T-helper 2 cell treated with Interferon-gamma antibody and Interleukin-4, amounts not matched to agents 100 ng/mL and 5 ng/mL, for 36 hours (primary cell): ENCODE results near the gene SIM1. TPM values are rescaled to one million over a fixed set of nuclear protein-coding genes. Genes with fewer than 3 reads are reported as not detected.
"Not testable (repeated sequence)": the region's sequence is repeated elsewhere in the genome, so short reads cannot be mapped to it uniquely, and the experiment has no call there.

Source experiments
- intact Hi-C: fragments of 100-400 bp; cut with micrococcal nuclease; formaldehyde crosslinking; loops from one replicate; pipeline ENCODE4 v1.15.1; 2023
- total RNA-seq: library from RNA; stranded (reverse); gene quantifications from 2 replicates; pipeline ENCODE4 v1.2.3, GENCODE V29; 2022

The SIM1 gene
- total RNA-seq, 1 donor from 2014 or later = 0.07 TPM

DNA sequence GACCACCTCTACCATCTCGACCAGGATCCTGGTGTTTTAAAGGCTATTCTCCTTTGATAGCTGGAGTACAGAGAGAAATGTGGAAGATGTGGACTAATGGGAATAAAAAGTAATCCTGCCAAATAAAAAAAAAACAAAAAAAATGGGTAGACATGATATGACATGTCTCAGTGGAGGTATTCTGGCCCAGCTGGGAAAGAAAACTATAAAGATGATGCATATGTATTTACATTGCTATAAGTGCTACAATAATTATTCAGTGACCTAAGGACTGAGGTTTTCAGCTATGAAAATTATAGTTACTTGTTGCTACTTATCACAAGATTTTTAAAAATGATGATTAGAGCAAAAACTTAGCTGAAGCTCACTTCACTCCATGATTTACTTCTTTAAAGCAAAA lies 101.1 kb downstream of the SIM1 start:
- intact Hi-C loops = no loop called here

- intact Hi-C loops = not testable (repeated sequence)
Observed at GRCh38 chr6:100354736-100355641, 109.7 kb downstream of the SIM1 start.

- intact Hi-C loops = no loop called here
Observed at GRCh38 chr6:100353276-100354015, 111.3 kb downstream of the SIM1 start.

- intact Hi-C loops = no loop called here
Observed at GRCh38 chr6:100350139-100350538, 114.6 kb downstream of the SIM1 start.

- intact Hi-C loops = no loop called here
Observed at GRCh38 chr6:100349366-100349765, 115.4 kb downstream of the SIM1 start.

DNA sequence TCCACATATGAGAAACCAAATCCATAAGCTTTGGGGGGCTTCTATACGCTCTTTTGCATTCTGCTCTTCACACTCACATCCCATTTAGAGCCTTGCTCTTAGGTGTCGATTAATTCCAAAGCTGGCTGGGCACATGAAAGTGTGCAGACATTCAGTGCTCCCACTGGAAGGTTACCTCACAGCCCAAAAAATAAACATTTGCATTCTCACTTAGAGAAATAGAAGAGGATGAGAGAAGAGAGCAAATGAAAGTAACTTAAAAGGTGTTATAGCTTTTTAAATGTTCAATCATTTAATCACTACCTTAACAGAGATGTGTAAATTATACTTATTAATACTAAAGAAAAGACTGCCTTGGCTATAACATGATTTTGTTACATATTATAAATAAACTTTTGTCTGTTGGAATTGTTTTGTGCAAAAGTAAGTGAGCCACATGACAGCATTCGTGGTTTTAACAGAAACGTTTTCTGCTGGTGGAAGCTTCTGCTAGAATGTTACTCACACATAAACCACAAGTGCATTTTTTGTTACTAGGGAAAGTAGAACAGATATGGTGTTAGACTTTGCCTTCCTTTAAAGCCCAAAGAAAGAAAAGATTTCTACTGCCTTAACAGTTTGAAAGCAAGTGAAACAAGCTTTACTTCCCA lies 116.7 kb downstream of the SIM1 start:
- intact Hi-C loops = no loop called here

DNA sequence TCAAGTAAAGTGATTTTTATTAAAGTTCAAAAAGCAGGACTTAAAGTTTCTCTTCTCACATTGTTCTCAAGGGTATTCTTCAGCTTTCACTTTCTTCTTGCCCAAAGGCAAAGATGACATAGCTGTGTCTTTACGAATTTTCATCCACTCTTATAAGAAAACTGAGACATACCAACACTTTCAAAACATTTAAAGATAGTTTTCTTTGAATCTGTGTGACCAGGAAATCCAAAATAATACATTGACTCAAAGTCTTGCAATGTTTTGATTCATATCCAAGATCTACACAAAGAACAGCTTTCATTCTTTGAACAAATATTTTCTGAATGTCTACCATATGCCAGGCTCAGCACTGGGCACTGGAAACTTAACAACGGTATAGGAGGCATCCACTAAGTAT lies 117.9 kb downstream of the SIM1 start:
- intact Hi-C loops = no loop called here

- intact Hi-C loops = no loop called here
Observed at GRCh38 chr6:100346203-100346602, 118.5 kb downstream of the SIM1 start.

GRCh38 chr6:100344761-100345160 lies 120.0 kb downstream of the SIM1 start:
- intact Hi-C loops = no loop called here

DNA sequence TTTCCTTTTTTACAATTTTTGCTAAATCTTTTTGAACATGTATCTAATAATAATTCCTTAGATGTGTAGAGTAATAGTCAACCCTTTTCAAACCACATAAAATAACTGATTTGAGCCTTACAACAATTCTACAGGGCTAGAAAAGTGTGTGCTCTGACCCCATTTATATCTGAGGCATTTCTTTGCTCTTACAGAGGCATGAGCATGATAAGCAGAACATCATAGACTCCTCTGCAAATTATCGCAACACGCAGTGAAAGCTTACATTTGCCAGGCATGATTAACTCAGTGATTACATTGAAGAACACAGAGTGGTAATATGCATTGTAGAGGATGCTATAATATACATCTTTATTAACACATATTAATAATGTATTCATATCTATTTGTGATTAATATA lies 120.4 kb downstream of the SIM1 start:
- intact Hi-C loops = no loop called here

- intact Hi-C loops = no loop called here
Observed at GRCh38 chr6:100343316-100344077, 121.2 kb downstream of the SIM1 start.

DNA sequence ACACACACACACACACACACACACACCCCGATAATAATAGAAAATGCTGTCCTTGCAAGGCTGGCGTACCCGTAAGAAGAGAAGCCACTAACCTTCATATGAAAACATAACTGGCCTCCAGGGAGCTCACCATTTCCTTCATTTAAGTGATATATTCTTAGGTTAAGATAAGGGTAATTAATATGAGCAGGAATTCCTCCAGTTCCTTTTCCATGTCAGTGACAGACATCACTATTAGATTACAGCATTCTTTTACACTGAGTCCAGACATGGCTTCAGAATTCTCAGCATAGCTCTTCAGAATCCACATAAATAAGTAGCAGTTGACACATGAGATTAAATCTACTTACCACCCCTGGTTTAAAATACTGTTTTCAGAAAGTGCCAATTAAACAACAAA lies 121.9 kb downstream of the SIM1 start:
- intact Hi-C loops = no loop called here

DNA sequence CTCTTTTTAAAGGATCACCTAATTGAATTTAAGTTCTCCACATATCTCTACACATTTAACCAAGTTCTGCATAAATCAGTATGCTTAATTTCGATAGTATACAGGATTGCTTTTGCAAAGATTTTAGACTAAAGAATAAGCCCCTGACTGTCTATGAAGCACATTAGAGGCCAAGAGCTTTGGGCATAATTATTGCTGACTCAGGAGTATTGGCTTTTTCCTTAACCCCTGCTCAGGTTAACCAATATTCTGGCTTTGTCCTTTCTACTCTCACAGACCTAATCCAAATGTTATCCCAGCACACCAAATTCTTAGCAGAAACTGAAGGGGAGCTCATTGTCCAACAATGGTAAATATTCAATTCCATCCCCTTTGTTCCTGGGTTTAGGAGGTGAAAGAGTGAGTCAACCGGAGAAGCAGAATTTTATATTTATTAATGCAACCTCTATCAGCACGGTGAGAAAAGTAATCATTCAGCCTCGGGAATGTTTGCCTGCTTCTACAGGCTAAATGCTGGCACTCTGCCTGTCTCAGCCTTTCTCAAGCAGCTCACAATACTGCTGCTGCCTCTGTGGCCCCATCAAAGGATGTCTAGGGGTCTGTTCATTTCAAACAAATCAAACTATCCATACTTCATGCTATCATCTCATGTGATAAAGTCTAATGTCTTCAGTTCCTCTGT lies 125.0 kb downstream of the SIM1 start:
- intact Hi-C loops = no loop called here

DNA sequence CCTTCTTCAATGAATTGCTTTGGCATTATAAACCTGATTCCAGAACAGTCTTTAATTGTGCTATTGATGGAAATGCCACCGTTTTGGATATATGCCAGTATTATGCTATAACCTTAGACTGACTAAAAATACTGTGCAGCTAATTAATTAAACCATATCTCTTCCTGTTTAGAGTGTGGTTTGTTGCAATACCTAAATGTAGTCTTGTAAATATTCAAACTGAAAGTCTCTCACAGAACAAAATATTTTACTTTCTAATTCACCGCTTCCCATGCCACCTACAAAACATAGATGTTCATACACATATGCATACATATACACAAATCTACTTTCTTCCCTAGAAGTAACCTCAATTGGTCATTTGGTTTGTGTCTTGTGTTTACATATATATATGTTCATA lies 126.6 kb downstream of the SIM1 start:
- intact Hi-C loops = no loop called here

DNA sequence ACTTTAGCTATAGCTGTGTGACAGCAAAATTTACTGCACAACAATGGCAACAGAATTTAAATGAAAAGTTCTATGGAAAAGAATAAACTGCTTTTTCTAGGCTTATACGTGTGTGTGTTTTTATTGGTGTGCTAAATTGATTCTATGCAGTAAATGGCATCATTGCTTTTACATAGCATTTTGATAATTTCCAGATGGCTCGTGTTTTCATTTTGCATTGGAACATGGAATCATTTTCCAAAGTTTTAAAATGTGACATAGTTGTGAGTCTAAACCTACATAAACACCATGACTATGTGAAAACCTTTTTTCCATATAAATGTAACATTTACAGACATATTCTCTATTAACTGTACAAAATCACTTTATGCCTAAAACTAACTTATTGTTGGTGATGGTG lies 127.8 kb downstream of the SIM1 start:
- intact Hi-C loops = no loop called here

DNA sequence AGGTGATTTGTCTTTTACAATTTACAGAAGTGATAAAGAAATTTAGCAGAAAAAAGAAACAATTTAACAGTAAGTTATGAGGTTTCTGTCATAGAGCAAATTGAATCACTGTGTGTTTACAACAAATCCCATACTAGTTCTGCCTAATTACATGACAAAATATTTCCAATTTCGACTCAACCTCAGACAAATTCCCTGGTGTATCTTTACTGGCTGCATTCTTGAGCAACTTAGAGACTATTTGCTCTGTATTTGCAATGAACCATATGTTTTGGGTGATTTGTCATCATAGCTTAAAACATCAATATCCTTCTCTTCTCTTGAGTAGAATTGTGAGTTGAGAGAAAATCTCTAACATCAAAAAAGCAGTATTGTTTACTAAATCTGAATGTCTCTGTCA lies 128.7 kb downstream of the SIM1 start:
- intact Hi-C loops = no loop called here
